Upper lobe of left lung (tissue), 6 donors: ENCODE results near the gene ZNF831. TPM values are rescaled to one million over a fixed set of nuclear protein-coding genes. Genes with fewer than 3 reads are reported as not detected.
A peak's percentile ranks its signal among the peaks of the same experiment; 100 is the strongest.

ENCODE experiments used
- ATAC-seq, 2 donors: fragments of 200-7000 bp; cut with Tn5 transposase; one replicate each; pipeline ENCODE4 v1.9.1; 2022; ENCODE audit warnings: mild to moderate bottlenecking in 2 of 2, moderate library complexity in 2 of 2; ENCODE audit not compliant: low FRiP score in 2 of 2
- DNase-seq, 2 donors: peaks; one replicate each; pipeline ENCODE4 v3.0.0-alpha.2; 2019 to 2020
- H3K27ac ChIP-seq, 4 donors: fragments of 200-600 bp; sonication (generic); one replicate each; pipeline ENCODE4 v1.5.1; 2016 to 2019
- H3K27me3 ChIP-seq, 4 donors: fragments of 200-600 bp; sonication (generic); one replicate each; pipeline ENCODE4 v1.5.1; 2017 to 2019
- H3K36me3 ChIP-seq, 4 donors: fragments of 200-600 bp; sonication (generic); one replicate each; pipeline ENCODE4 v1.5.1; 2016 to 2019
- H3K4me1 ChIP-seq, 4 donors: fragments of 200-600 bp; sonication (generic); one replicate each; pipeline ENCODE4 v1.5.1; 2018 to 2019
- H3K4me3 ChIP-seq, 4 donors: fragments of 200-600 bp; sonication (generic); one replicate each; pipeline ENCODE4 v1.5.1; 2017 to 2019; ENCODE audit warnings: mild to moderate bottlenecking in 2 of 4, moderate library complexity in 1 of 4
- H3K9me3 ChIP-seq, 4 donors: fragments of 200-600 bp; sonication (generic); one replicate each; pipeline ENCODE4 v1.5.1; 2018 to 2019
- EP300 ChIP-seq, 4 donors: sonication (generic); formaldehyde crosslinking; IDR thresholded peaks; one replicate each; pipeline ENCODE4 v1.5.1; 2017; ENCODE audit warnings: antibody characterized with exemption in 4 of 4, control low read depth in 2 of 4
- POLR2A ChIP-seq, 4 donors: fragments of 450-650 bp; IDR thresholded peaks; one replicate each; pipeline ENCODE4 v1.5.1; 2016 to 2017; ENCODE audit warnings: antibody characterized with exemption in 4 of 4, mild to moderate bottlenecking in 2 of 4
- POLR2AphosphoS5 ChIP-seq, 2 donors: sonication (generic); formaldehyde crosslinking; IDR thresholded peaks; one replicate each; pipeline ENCODE4 v1.5.1; 2017; ENCODE audit warnings: antibody characterized with exemption in 2 of 2
- WGBS, 2 donors: methylation state at CpG; one replicate each; pipeline ENCODE4 v1.1.5; 2017 to 2018; 5-methylcytosine and 5-hydroxymethylcytosine counted together
- total RNA-seq, 6 donors: library from RNA; depleted of rRNA in 4 of 6; stranded (reverse); fragments of >200 nt in 4 of 6; gene quantifications; one replicate each; pipeline versions ENCODE4 v1.1.0 to v1.2.1, GENCODE V29; 2016 to 2021
- TF ChIP-seq, protein P1 (sequence below), 6 experiments: fragments of 450-650 bp in 4 of 6; fragments of 200-600 bp in 2 of 6; sonication (generic) in 2 of 6; IDR thresholded peaks; one replicate each; pipeline ENCODE4 v1.5.1; 2016 to 2019; ENCODE audit warnings: antibody characterized with exemption in 6 of 6
- donor health status: DM: no; HTN: no; CAD: no; lungs with moderate emphysema.
- donor health status: DM: no; HTN: yes; CAD: no; lungs with severe emphysema.

Gene ZNF831
- total RNA-seq, 6 donors from 2014 or later = 0.98 to 6.2 (median 2.8) TPM

DNA sequence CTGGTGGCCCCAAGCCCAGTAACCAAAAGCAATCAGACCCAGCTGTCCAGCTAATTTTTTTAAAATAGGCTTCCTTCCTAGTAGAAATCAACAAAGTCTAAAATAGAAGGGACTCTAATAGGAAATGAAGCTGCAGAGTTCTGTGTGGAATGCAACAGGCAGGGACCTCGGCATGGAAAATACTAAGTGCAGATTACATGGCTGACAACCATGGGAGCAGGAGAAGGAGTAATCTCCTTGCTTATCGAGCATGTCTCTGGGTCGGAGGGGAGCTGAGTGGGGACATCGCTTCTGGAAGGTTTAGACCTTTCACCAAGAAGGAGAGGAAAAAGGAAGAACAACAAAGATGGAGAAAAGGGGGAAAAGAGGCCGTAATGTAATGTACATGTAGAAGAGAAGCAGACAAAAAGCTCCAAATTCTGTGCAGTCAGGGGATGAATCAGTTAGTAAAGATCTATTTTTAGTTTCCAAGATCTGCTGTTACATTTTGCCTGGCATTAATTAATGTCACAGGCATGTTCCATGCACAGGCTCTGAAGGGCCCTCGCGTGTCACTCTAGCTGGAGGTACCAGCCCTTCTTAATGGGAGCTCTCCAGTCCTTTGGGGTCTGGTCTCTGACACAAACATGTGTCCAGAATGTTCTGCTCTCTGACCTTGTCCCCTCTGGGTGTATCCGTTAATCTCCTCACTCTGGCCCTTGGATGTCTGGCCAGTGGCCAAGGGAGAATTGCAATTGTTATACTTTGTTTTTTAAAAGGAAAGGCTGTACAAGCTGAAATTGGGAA, 16.6 kb upstream of the ZNF831 start:
- H3K4me3 ChIP-seq = peak overlapping the region in 1 of 4 donors; percentile 10
- no peak for TF ChIP-seq EP300 (IDR thresholded peaks at IDR 0.05)
- TF ChIP-seq POLR2AphosphoS5 (IDR thresholded peaks at IDR 0.05) = no peak
- TF ChIP-seq POLR2A (IDR thresholded peaks at IDR 0.05) = no peak
- TF ChIP-seq, protein P1, sequence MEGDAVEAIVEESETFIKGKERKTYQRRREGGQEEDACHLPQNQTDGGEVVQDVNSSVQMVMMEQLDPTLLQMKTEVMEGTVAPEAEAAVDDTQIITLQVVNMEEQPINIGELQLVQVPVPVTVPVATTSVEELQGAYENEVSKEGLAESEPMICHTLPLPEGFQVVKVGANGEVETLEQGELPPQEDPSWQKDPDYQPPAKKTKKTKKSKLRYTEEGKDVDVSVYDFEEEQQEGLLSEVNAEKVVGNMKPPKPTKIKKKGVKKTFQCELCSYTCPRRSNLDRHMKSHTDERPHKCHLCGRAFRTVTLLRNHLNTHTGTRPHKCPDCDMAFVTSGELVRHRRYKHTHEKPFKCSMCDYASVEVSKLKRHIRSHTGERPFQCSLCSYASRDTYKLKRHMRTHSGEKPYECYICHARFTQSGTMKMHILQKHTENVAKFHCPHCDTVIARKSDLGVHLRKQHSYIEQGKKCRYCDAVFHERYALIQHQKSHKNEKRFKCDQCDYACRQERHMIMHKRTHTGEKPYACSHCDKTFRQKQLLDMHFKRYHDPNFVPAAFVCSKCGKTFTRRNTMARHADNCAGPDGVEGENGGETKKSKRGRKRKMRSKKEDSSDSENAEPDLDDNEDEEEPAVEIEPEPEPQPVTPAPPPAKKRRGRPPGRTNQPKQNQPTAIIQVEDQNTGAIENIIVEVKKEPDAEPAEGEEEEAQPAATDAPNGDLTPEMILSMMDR (IDR thresholded peaks at IDR 0.05) = no peak
- peak overlapping the region in 3 of 4 donors; percentile 21 to 66 (median 35) for H3K27ac ChIP-seq
- no peaks in the 10 kb centered on the region for H3K27me3 ChIP-seq
- peaks cover 0 to 12% (median 2%) of the 10 kb centered on the region in 4 donors for H3K4me1 ChIP-seq
- no peaks in the 10 kb centered on the region for H3K36me3 ChIP-seq
- 48 to 68% methylated on average over 8 of the region's 8 CpGs for WGBS, 2 donors
- H3K9me3 ChIP-seq = no peaks in the 10 kb centered on the region
- DNase-seq = no peak
- ATAC-seq = no peak

DNA sequence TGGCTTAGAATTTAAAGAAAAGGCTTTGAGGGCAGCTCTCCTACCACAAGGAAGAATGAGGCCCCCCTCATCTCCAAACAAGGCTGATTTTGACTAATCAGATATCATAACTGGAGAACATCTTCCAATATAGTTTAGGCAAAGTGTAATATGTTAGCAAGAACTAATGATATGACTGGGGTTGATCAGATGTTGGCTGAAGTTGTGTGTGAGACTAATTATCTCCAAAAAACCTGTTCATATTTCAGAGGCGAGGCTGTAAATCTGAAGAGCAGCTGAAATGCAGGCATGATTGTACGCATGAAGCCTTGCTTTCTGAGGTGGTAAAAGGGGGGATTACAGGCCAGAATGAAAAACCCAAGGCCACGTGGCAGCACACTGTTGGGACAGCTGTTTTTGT, 16.0 kb upstream of the ZNF831 start:
- Histone ChIP-seq H3K9me3 (no peaks in the 10 kb centered on the region), H3K4me1 (peaks cover 0 to 17% (median 4%) of the 10 kb centered on the region in 4 donors), H3K27ac (no peak overlapping the region), H3K36me3 (no peaks in the 10 kb centered on the region), H3K4me3 (no peak overlapping the region), H3K27me3 (no peaks in the 10 kb centered on the region)
- ATAC-seq (no peak), DNase-seq (no peak)
- TF ChIP-seq, protein P1 (IDR thresholded peaks at IDR 0.05) = no peak
- TF ChIP-seq POLR2AphosphoS5 (IDR thresholded peaks at IDR 0.05) (no peak), EP300 (IDR thresholded peaks at IDR 0.05) (no peak), POLR2A (IDR thresholded peaks at IDR 0.05) (no peak)
- WGBS, 2 donors = 84 to 95% methylated on average over 3 of the region's 3 CpGs

DNA sequence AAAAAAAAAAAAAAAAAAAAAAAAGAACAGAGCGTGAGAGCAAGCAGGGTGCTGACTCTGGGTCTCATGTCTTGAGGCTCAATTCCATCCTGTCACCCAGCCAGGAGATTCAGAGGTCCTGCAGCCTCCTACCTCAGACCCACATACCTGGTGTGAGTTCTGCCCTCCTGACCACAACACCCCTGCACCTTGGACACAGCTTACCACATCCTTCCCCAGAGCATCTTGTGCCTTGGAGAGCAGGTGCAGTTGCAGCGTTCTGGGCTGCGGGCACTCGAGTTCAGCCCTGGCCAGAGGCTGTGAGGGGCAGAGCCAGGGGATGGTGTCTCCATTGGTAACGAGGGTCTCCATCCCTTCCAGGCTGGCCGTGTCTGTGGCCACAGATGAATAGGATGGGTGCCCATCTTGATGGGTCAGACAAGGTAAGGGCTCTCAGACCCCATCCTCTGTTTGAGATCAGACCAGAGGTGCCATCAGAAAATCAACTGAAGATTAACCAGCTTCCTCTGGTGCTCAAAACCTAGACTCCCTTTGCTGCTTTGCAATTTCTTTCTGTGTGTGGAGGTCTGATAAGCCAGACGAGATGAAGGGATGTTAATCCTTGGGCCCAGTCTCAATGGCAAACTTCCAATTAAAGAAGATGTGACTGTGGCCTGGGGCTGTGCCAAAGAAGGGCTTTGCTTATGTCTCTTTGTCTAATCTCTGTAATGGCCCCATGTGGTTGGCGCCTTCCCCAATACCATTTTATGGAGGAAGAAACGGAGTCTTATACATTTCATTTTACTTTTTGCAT, 14.7 kb upstream of the ZNF831 start:
- no peaks in the 10 kb centered on the region for H3K27me3 ChIP-seq
- no peaks in the 10 kb centered on the region for H3K36me3 ChIP-seq
- peak overlapping the region in 1 of 4 donors; percentile 45 for H3K27ac ChIP-seq
- no peaks in the 10 kb centered on the region for H3K9me3 ChIP-seq
- ATAC-seq = no peak
- no peak for DNase-seq
- peaks cover 0 to 30% (median 13%) of the 10 kb centered on the region in 4 donors for H3K4me1 ChIP-seq
- no peak overlapping the region for H3K4me3 ChIP-seq
- 85 to 88% methylated on average over 5 to 9 of the region's 9 CpGs for WGBS, 2 donors
- TF ChIP-seq POLR2AphosphoS5 (IDR thresholded peaks at IDR 0.05) (no peak), POLR2A (IDR thresholded peaks at IDR 0.05) (no peak), EP300 (IDR thresholded peaks at IDR 0.05) (no peak)
- TF ChIP-seq, protein P1 (IDR thresholded peaks at IDR 0.05) = no peak

DNA sequence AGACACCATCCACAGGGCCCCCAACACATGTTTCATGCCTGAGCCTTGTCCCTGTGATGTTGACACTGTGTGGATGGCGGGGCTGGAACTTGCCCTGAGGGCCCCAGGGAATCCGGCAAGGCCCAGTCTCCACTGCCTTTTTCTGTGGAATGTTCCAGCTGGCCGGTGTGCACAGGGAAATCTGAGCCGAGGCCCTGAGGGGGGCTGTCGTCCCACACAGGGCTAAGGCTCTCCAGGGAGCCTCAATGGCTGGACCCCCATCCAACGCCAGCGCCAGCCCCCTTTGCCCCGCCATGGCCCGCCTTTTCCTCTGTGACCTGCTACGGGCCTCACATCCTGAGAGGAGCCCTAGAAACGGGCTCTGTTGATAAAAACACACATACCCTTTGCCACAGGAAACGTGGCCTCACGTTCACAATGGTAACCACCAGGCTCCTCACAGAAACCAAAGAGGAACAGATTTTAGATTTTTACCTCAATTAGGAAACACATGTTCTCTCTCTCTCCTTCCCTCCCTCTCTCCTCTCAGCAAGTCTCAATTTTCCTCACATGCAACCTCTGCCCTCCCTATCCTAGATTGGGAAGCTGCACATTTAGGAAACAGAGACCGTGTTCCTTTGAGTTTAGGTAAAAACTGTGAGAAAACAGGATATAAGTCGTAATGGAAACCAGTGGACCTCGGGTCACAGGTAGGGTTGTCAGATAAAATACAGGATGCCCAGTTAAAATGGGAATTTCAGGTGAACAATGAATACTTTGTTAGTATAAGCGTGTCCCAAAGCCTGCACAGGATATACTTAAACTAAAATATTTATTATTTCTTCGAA, 13.7 kb upstream of the ZNF831 start:
- Histone ChIP-seq H3K27me3 (no peaks in the 10 kb centered on the region), H3K4me1 (peaks cover 0 to 31% (median 14%) of the 10 kb centered on the region in 4 donors), H3K4me3 (no peak overlapping the region), H3K27ac (peak overlapping the region in 3 of 4 donors; percentile 17 to 52 (median 44)), H3K9me3 (no peaks in the 10 kb centered on the region), H3K36me3 (no peaks in the 10 kb centered on the region)
- DNase-seq = peak in 1 of 2 donors; percentile 74
- no peak for ATAC-seq
- WGBS, 2 donors = 33 to 44% methylated on average over 14 to 18 of the region's 18 CpGs
- TF ChIP-seq, protein P1 (IDR thresholded peaks at IDR 0.05) = no peak
